ENCODE measurements around the gene GPR39. TPM values are rescaled to one million over a fixed set of nuclear protein-coding genes. Genes with fewer than 3 reads are reported as not detected.

GPR39 gene
- polyA plus RNA-seq, 1 experiment, result 2.9 TPM

DNA sequence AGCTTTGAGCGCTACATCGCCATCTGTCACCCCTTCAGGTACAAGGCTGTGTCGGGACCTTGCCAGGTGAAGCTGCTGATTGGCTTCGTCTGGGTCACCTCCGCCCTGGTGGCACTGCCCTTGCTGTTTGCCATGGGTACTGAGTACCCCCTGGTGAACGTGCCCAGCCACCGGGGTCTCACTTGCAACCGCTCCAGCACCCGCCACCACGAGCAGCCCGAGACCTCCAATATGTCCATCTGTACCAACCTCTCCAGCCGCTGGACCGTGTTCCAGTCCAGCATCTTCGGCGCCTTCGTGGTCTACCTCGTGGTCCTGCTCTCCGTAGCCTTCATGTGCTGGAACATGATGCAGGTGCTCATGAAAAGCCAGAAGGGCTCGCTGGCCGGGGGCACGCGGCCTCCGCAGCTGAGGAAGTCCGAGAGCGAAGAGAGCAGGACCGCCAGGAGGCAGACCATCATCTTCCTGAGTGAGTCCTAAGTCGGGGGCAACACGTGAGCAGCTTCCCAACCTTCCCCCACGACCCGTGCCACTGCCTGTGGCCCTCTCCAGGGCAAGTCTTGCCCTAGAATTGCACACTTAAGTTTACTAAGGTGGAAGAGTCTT, 928 bp downstream of the GPR39 start:
- Histone ChIP-seq H3K27ac (ENCODE audit: low read depth, low read length) (no peak overlapping the region), H3K27me3 (ENCODE audit: control insufficient read depth, insufficient read depth, low read length) (no peaks in the 10 kb centered on the region), H3K4me3 (ENCODE audit: low read depth, low read length) (no peak overlapping the region), H3K9me3 (ENCODE audit: control insufficient read depth, insufficient read depth, low read length) (peaks cover 8% of the 10 kb centered on the region)
- CTCF ChIA-PET, result no interaction called here
- TF ChIP-seq, protein P1, sequence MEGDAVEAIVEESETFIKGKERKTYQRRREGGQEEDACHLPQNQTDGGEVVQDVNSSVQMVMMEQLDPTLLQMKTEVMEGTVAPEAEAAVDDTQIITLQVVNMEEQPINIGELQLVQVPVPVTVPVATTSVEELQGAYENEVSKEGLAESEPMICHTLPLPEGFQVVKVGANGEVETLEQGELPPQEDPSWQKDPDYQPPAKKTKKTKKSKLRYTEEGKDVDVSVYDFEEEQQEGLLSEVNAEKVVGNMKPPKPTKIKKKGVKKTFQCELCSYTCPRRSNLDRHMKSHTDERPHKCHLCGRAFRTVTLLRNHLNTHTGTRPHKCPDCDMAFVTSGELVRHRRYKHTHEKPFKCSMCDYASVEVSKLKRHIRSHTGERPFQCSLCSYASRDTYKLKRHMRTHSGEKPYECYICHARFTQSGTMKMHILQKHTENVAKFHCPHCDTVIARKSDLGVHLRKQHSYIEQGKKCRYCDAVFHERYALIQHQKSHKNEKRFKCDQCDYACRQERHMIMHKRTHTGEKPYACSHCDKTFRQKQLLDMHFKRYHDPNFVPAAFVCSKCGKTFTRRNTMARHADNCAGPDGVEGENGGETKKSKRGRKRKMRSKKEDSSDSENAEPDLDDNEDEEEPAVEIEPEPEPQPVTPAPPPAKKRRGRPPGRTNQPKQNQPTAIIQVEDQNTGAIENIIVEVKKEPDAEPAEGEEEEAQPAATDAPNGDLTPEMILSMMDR (IDR thresholded peaks at IDR 0.05; ENCODE audit: low read depth, low read length), result no peak
- POLR2A ChIA-PET, result no interaction called here
- DNase-seq (ENCODE audit: low read depth, low spot score), result no peak

DNA sequence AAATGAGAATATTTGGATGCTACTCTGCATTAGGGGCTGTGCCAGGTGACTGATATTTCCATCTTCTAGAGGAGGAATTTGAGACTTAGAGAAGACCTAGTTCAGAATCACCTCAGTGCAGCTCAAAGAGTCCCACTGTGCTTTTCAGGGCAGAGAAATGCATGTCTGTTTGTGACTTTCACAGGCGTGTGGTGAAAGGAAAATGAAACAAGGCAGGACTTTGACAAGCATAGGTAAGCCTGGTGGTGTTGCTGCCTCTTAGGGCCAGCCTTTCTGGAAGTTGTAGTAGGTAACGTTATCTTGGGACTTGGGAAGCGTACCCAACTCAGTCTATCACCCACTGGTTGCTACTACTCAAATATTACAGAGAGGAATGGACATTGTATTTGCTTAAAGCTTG, 2.6 kb downstream of the GPR39 start:
- DNase-seq (ENCODE audit: low read depth, low spot score), result no peak
- Histone ChIP-seq H3K27ac (ENCODE audit: low read depth, low read length) (no peak overlapping the region), H3K4me3 (ENCODE audit: low read depth, low read length) (no peak overlapping the region), H3K27me3 (ENCODE audit: control insufficient read depth, insufficient read depth, low read length) (no peaks in the 10 kb centered on the region), H3K9me3 (ENCODE audit: control insufficient read depth, insufficient read depth, low read length) (peaks cover 8% of the 10 kb centered on the region)
- POLR2A ChIA-PET, result no interaction called here
- CTCF ChIA-PET, result no interaction called here
- TF ChIP-seq, protein P1 (IDR thresholded peaks at IDR 0.05; ENCODE audit: low read depth, low read length), result no peak

DNA sequence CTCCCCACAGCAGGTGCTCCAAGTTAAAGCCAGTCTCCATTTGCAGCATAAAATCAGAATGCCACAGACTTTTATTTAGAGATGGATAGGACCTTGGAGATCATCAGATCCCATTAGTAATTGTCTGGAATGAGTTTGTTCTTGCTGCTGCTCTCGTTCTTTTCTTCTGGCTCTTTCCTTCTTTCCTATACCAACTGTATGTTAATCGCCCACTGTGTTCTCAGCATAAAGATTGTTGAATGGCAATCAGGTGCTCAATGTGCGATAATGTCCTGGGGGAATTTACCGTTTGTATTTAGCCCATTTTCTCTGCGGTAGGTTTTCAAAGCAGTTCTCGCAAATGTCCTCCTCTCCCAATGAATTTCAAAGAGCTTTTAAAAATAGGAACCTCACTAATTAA, 3.3 kb downstream of the GPR39 start:
- TF ChIP-seq, protein P1 (IDR thresholded peaks at IDR 0.05; ENCODE audit: low read depth, low read length), result no peak
- DNase-seq (ENCODE audit: low read depth, low spot score), result no peak
- H3K27me3 ChIP-seq (ENCODE audit: control insufficient read depth, insufficient read depth, low read length), result no peaks in the 10 kb centered on the region
- CTCF ChIA-PET, result no interaction called here
- peaks cover 8% of the 10 kb centered on the region for H3K9me3 ChIP-seq (ENCODE audit: control insufficient read depth, insufficient read depth, low read length)
- no peak overlapping the region for H3K27ac ChIP-seq (ENCODE audit: low read depth, low read length)
- H3K4me3 ChIP-seq (ENCODE audit: low read depth, low read length), result no peak overlapping the region
- POLR2A ChIA-PET, result no interaction called here

DNA sequence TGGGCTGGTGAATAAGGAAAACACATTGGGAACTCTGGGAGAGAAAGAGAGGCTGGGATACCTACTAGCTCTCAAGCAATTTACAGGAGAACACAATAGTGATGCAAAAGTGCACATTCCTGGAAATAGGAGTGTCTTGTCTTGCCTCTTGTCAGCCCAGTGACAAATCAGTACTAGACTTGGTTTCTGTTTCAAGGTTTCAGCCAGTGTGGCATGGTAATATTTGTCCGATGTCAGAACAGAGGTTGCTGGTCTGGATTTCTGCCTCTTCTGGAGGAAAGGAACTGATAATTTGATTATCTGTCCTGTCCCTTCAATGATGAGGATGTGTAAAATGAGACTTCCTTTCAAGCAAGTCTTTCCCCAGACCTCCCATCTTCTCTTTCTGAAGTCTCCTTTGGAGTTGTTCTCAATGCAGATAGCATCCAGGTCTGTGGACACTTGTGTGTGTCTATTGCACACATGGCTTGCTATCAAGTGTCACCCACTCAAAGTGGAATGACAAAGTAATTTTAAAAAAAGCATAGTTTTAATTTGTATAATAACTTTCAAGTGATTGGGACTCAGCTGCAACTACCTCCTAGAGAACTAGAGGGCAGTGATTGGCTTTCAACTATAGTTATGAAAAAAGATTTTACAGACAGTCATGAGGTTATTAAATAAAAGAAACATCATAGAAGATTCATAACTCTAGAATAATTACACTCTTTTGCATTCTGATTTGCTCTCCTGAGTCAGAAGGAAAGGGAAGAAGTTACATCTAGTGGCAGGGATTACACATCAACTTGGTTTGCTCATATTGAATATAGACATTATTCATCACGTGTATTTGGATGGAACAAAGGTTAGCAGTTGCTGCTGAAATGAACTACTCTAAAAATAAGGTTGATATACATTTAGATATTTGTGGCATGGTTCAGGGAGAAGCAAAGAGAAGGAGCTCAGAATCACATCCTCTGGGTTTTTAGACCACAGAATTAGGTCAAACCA, 4.5 kb downstream of the GPR39 start:
- ChIA-PET CTCF (interaction anchor here (2.0 kb wide), 1 partner anchor 28 kb away, joined by 4 read pairs; no protein-coding TSS in a partner anchor), POLR2A (no interaction called here)
- H3K27ac ChIP-seq (ENCODE audit: low read depth, low read length), result no peak overlapping the region
- TF ChIP-seq, protein P1 (IDR thresholded peaks at IDR 0.05; ENCODE audit: low read depth, low read length), result peak; percentile 30; the same call in 1 of the 2 replicates
- no peak overlapping the region for H3K4me3 ChIP-seq (ENCODE audit: low read depth, low read length)
- DNase-seq (ENCODE audit: low read depth, low spot score), result no peak
- H3K9me3 ChIP-seq (ENCODE audit: control insufficient read depth, insufficient read depth, low read length), result peaks cover 8% of the 10 kb centered on the region
- H3K27me3 ChIP-seq (ENCODE audit: control insufficient read depth, insufficient read depth, low read length), result no peaks in the 10 kb centered on the region

DNA sequence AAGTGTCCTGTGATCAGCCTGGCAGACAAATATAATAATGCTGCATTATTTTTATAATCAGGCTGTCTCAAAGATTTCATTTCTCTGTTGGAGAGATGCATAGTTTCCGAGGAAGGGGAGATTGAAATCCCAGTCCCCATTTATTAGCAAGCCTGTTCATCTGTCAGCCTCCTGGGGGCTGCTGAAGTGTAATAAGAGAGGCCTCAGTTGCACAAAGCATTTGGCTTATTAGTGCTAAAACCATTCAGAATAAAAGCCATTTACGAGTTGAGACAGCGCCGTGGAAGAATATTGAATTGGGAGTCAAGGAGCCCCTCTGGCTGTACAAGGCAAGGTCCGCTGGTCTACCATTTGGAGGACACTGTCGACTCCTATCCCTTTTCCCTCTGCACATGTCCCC, 6.1 kb downstream of the GPR39 start:
- H3K27ac ChIP-seq (ENCODE audit: low read depth, low read length), result no peak overlapping the region
- H3K4me3 ChIP-seq (ENCODE audit: low read depth, low read length), result no peak overlapping the region
- POLR2A ChIA-PET, result no interaction called here
- TF ChIP-seq, protein P1 (IDR thresholded peaks at IDR 0.05; ENCODE audit: low read depth, low read length), result no peak
- H3K9me3 ChIP-seq (ENCODE audit: control insufficient read depth, insufficient read depth, low read length), result peaks cover under 1% of the 10 kb centered on the region; the same call in 1 of the 2 replicates
- CTCF ChIA-PET, result no interaction called here
- no peaks in the 10 kb centered on the region for H3K27me3 ChIP-seq (ENCODE audit: control insufficient read depth, insufficient read depth, low read length)
- DNase-seq (ENCODE audit: low read depth, low spot score), result no peak
